ENCODE data around the gene SUCLG2.
"Not testable (repeated sequence)": the region's sequence is repeated elsewhere in the genome, so short reads cannot be mapped to it uniquely, and the experiment has no call there.

The SUCLG2 gene

DNA sequence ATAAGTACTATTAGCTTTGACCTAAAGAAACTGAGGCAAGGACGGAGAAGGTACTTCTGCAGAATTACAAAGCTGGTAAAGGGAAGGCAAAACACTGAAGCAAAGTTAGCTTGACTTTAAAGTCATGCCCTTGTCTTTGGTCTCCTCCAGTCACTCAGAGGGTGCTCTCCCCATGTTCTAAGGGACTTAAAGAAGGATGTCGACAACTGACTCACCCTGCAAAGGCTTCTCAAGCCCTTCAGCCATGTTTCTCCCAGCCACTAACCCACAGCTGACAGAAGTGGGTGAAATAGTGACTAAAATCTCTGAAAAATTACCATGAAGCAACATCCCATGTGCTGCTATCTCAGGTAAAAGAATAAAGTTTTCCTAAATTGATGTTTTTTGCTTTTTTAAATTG, 46.4 kb downstream of the SUCLG2 start:
- no peak for DNase-seq (ENCODE audit: low read depth)

DNA sequence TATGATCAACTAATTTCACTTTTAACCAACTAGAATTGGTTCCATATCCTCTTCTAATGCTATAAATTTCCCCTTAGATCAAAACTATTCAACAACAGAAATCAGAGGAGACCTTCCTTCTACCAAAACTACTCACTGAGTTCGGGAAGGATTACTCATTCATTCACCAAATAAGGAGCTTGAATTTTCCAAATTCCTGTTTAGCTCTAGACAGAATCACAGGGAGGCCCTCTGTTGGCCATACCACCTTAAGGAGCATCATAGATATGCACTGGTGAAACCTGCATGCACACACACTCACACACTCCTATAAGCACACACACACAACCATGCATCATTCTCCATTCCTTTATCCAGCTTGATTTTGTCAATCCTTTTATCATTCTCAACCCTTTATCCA, 49.0 kb downstream of the SUCLG2 start:
- peak; percentile 7 for DNase-seq (ENCODE audit: low read depth)

DNA sequence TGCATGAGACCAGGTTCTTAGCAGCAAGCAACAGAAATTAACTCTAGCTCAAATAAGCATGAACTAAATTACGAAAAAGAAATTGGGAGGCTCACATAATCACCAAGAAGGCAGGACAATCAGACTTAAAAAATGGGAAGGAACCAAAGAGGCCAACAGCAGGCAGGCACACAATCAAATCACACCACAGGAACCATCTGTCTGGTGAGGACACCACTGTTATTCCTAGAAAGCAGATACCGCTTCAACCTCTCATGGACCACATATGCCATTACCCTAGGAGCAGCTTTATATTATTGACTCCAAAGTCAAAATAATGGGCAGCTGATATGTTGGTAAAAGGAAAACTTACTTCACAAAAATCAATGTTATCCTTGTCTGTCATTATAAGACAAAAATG, 51.6 kb downstream of the SUCLG2 start:
- no peak for DNase-seq (ENCODE audit: low read depth)

DNA sequence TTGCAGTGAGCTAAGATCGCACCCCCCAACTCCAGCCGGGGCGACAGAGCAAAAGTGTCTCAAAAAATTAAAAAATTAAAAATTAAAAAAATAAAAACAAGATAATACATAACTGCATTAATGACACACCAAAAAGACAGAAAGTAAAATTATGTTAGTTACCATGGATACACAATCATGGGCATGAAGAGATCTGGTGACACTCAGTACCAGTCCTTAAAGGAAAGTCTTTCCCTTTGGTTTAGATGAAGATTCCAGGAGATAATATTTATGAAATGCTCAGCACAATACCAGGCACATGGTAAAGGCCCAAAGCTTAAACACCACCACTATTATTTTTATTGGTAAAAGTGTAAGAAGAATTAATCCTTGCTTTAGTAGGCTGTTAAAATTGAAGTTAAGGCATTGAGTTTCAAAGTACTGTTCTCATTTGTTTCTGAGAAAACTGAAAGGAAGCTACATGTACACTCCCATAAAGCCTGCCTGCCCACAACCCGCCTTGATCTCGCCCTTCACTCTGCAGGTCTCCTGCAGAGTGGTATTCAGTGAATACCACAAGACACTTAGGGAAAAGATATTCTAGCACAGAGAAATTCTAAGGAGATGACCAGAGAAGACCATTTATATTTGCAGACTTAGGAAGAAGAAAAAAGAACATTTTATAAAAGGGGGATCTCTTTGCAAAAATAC, 52.3 kb downstream of the SUCLG2 start:
- DNase-seq (ENCODE audit: low read depth), result peak; percentile 3

DNA sequence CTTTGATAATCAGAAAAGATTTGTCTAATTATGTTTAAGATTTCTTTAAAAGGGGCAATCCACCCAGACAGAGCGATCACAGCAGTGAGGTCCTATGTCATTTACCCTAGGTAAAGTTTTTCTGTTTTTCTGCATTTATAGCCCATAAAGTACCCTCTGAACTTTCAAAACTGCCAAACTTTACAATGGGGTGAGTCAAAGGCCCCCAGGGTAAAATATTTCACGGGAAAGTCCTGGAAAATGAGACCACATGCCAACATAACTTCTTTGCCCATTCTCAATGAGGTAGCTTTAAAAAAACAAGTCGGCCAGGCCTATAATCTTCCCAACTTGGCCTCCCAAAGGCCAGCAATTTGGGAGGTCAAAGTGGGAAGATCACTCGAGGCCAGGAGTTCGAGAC, 53.0 kb downstream of the SUCLG2 start:
- DNase-seq (ENCODE audit: low read depth), result no peak

DNA sequence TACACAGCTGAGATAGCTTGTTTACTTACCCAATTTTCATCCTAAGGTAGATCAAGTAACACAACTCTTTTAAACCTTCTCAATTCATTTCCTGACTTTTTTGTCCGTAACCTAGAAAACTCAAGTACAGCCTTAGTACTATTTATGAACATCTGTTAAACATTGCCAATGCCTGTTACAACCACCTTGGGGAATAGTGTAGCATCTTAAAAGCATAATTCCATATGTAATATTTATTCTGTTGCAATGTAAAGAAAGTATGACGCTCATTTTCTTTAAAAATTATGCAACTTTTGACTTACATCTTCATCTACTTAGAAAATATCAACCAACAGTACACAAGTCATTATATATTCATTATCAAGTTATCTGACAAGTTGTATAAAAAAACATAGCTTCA, 54.6 kb downstream of the SUCLG2 start:
- DNase-seq (ENCODE audit: low read depth), result no peak

DNA sequence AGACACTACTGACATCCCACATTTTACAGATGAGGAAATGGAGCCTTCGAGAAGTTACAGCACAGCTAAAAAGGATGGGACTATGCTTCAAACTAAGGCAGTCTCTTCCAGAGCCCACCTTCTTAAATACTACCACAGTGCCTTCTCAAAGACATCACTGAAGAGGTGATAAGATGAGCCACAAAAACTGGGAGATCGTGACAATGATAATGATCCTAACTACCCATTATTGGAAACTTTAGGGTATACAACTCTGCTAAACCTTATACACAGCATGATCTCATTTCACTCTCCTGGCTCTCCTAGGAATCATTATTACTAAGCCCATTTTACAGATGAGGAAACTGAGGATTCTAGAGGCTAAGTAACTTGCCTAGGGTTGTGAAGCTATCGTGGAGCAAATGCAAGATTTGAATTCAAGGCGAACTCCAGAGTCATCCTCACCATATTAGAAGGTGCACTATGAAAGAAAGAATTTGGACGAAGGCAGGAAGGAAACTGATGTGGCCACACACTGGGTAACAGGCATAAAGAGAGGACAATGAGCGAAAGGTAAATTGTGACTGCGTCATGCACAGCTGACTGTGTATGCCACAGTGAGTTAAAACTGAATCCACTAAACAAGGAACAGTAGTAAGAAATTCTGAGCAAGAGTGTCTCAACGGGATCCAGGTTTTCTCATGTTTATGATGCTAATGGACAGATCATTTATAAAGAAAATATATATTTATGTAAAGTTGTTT, 55.4 kb downstream of the SUCLG2 start:
- no peak for DNase-seq (ENCODE audit: low read depth)

DNA sequence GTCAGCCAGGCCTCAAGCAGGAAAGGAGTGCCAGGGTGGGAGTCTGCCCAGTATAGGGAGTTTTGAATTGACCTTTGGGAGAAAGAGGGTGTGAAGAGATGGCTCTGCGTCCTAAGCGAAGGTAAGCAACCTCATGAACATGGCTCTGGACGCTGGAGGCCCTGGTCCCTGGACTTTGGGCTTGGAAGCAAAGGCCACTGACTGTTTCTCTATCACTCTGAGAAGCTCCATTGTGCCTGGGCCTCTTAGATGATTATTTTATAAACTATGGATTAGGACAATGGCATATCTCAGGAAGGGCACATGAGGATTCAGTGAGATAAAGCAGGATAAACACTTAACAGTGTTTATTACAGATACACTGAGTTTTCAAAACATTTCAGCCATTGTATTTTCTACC, 59.0 kb downstream of the SUCLG2 start:
- DNase-seq (ENCODE audit: low read depth), result no peak

DNA sequence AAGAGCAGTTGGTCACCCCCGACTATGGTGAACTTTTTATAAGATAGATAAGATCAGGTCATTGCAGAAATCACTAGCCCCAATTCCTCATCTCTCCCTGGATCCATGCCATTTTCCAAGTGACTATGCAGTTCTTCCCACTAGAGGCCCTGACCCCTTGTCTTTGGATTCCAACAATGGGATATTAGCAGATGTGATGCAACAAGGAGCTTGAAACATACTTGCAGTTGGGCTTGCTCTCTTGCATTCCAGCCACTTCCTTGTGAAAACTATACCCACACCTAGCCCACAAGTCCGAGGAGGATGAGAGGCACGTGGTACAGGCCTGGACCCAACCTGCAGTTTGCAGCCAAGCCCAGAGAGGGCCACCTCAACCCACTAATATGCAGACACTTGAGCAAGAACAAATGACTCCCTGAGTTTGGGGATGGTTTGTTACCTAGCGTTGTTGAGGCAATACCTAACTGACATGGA, 60.6 kb downstream of the SUCLG2 start:
- no peak for DNase-seq (ENCODE audit: low read depth)

DNA sequence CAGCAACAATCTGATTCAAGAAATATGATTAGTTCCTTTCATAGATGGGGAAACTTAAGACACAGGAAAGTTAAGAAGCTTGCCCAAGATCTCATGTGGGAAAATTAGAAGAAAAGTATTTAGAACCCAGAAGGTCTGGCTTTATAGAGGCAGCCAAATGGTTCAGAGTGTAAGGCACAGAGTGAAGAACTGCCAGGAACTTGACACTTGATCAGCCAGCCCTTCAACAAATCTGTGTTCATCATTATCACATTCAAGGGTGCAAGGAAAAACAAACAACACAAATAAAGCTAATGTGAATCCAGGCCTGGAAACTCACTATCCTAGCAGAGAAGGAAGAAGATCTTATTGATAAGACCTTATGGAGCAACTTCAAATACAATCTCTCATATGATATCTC, 62.4 kb downstream of the SUCLG2 start:
- no peak for DNase-seq (ENCODE audit: low read depth)

DNA sequence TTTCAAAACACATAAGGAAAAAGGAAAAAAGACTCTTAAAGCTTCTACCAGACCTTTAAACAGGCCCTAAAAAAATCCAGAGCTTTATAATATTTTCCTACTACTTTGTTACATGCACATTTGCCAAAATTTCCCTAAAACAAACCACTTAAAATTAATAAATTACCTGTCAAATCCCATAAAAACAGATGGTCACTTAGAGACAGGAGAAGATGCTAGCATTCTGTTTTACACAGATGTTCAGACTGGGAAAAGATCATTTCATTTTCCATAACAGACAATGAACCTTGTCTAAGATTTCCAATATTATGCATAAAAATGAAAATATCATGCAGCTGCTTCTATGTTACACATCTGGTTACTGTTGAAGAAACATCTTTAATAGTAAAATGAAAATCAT, 66.6 kb downstream of the SUCLG2 start:
- DNase-seq (ENCODE audit: low read depth), result no peak

DNA sequence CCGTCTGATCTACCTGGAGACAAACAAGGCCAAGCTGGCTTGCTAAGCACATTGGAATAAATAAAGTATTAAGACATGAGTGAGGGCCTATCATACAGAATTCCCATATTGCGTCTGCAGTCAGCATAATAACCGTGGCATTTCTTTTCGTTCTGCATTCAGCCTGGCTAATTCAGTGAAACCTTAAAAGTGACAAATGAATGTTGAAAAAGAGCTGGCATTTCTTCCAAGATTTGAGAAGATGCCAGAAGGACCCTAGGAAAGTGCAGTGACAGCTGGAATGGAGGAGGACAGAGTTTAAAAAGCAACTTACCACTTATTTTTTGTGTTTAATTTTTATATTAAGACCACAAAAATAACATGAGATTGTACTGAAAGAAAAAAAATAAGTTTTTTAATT, 67.1 kb downstream of the SUCLG2 start:
- no peak for DNase-seq (ENCODE audit: low read depth)

DNA sequence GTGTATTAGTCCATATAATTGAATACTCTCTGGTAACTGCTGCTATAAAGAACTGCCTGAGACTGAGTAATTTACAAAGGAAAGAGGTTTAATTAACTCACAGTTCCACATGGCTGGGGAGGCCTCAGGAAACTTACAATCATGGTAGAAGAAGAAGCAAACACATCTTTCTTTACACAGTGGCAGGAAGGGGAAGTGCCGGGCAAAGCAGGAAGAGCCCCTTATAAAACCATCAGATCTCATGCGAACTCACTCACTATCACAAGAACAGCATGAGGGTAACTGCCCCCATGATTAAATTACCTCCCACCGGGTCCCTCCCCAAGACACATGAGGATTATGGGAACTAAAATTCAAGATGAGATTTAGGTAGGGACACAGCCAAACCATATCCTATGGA, 69.8 kb downstream of the SUCLG2 start:
- DNase-seq (ENCODE audit: low read depth), result not testable (repeated sequence)

DNA sequence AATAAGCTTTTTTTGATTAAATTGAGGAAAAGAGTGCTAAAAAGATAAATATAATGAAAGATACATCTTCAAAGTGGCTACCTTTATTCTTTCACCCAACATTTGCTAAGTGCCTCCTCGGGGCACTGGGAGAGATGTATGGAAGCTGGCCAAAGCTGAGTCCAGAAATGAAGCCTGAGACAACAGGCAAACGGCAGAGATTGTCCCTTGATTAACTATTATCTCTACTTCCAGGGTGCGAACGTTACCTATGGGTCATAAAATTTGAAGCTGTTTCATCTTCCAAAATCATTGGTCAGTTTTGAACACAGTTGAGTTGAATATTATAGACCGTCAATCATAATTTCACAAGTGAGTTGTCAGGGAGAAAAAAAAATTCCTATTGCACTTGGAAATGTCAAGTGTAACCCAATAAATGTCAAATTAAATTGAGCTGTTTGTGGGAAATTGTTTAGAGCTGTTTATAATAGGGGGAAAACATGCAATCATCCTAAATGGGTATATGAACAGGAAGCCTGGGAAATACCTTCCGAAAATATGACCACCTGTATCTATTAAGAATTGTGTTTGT, 73.9 kb downstream of the SUCLG2 start:
- no peak for DNase-seq (ENCODE audit: low read depth)

DNA sequence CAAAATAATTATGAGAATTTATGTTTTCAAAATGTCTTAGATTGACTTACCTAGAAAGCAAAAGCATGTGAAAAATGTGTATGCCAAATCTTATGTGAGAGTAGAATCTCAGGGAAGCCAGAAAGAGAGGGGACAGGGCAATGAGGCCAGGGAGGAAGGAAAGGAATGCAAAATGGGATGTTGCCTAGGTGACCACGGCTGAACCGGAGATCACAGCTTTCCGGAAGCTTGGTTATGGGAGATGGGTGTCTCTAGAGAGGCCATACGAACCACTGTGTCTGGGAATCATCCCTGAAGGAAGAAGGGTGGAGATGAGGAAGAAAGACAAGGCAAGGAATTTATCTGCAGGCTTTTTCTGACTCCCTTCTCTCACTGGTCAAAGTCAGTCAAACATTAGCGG, 76.0 kb downstream of the SUCLG2 start:
- no peak for DNase-seq (ENCODE audit: low read depth)

DNA sequence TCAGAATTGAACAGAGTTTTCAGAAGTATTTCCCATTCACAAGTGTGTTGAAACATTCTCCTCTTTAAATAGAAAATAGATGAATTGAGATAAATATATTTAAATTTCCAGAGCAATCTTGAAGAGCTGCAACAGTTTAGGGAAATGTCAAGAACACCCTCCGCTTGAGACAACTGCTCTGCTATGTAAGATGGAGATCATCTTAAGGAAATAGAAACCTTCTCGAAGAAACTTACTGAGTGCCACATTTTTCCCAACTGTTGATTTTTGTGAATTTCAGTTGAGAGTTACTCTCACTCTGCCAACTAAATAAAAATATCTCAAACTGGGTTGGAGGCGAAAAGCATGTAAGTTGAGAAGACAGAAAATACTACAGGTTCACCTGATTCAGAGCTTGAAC, 78.0 kb downstream of the SUCLG2 start:
- DNase-seq (ENCODE audit: low read depth), result no peak

DNA sequence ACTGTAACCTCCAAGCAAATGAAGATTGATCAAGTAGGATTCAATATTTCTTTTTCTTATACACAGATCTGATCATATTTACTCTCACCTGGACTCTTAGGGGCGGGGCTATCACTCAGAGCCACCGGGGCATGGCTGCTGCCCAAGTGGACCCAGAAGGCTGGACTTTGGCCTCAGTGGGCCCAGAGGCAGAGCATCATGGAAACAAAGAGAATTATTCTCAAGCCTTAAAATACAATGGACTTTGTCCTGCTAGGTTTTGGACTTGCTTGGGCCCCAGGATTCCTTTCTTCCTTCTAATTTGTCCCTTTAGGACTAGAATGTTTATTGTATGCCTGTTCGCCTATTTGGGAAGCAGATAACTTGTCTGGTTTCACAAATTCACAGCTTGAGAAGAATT, 85.1 kb downstream of the SUCLG2 start:
- DNase-seq (ENCODE audit: low read depth), result no peak

DNA sequence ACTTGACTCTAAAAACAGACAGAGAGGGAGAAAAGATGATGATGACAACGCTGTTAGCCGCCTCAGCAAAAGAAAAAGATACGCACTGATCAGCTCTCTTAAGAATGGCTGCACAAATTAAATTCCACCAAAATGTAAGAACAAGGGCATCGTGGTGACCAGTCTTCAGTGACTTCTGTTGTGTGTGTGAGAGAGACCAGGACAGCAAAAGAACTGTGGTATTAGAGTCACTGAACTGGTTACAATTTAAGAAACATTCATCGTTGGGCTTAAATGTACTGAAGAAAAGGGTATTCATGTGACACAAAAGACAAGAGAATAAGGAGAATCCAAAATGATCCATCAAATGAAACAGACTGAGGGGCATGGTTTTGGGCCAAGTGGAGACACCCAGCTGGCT, 86.5 kb downstream of the SUCLG2 start:
- no peak for DNase-seq (ENCODE audit: low read depth)

DNA sequence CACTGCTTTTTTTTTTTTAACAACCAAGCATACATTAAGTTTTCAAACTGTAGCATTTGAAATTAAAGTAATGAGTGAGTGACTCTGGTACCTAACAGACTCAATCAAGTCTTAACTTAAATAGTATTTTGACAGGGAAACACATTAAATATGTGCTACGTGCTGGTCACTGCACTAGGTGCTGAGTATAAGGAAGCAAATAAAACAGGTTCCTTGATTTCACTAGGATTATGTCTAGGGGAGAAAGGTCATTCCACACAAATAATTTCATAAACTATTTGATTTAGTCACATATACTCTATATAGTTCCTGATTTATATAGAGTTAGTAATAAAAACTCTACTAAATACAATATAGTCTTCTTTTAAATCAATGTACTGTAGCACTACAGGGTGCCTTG, 89.4 kb downstream of the SUCLG2 start:
- DNase-seq (ENCODE audit: low read depth), result no peak

DNA sequence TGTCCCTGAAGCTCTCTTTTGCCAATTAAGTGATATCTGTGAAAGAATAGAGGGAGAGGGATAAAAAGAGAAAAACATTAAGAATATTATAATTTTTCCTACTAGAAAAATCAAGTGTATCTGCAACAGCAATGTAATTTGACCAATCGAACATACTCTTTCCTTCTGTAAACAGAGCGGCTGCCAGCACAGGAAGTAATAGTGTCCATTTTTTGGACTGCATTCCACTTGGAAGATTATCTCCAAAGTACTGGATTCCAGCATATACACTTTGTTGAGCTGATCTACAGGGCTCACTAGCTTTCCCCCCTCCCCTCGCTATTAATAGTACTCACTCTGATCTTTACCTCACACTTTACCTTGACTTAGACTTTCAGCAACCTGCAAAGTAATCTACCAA, 90.4 kb downstream of the SUCLG2 start:
- no peak for DNase-seq (ENCODE audit: low read depth)

DNA sequence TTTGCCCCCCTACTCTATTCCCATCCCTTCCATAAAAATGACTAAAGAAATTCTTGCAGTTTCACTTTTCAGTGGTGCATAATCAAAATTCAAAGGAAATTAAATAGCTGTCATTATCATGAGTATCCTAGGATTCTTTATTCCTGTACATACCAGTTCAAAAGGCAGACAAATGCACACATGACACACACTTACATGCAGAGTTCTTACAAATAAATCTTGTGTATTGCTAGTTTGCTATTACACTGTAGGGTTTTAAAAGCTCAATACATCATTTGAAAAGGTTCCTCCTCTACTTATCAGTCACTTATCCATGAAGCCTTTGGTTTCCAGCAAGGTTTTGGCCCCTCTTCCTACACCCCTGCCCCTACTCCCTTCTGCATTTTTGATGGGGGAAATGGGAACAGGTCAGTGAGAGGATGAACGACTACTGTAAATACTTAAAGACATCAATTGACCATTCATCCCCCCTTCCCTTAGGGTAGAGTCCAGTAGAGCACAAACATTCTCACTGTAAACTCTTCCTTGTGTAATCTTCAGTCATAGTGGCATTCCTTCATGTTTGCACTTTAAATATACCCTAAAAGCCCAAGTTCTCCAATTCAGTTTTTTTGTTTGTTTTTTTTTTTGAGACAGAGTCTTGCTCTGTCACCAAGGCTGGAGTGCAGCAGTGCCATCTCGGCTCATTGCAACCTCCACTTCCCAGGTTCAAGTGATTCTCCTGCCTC, 92.6 kb downstream of the SUCLG2 start:
- no peak for DNase-seq (ENCODE audit: low read depth)

DNA sequence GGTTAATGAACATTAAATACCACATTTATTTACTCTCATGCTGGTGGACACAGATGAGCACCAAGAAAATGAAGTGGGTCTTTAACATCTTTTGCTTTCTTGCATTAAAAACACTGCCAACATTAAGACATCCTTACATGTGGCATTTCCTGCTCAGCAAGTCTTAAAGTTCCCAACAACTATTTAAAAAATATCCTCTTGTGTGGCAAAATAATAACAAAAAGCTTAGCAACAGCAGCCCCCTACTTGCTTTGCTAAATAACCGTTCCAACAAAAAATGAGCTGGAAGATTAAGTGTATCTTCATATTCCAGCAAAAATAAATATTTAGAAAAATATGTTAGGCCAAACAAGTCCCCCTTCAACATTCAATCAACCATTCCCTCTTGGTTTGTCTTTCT, 93.1 kb downstream of the SUCLG2 start:
- no peak for DNase-seq (ENCODE audit: low read depth)

Measured in stimulated activated CD4-positive, alpha-beta T cell treated with anti-CD3 and anti-CD28 coated beads, Interleukin-2, amount 100 ng/mL, for 4 hours (primary cell).